Fibroblast of the aortic adventitia (primary cell): ENCODE results near the gene TACSTD2. TPM values are rescaled to one million over a fixed set of nuclear protein-coding genes. Genes with fewer than 3 reads are reported as not detected.
"Not testable (repeated sequence)": the region's sequence is repeated elsewhere in the genome, so short reads cannot be mapped to it uniquely, and the experiment has no call there.

ENCODE experiments used
- DNase-seq: peaks from one replicate; pipeline ENCODE4 v3.0.0-alpha.2; 2010; ENCODE audit warnings: low read depth
- H3K4me3 ChIP-seq: 2 replicates; pipeline ENCODE4 v1.5.1; 2011; ENCODE audit warnings: low read depth, mild to moderate bottlenecking, control low read depth, low read length, moderate library complexity
- total RNA-seq: library from RNA; depleted of rRNA; stranded (reverse); fragments of >200 nt; gene quantifications from 2 replicates; pipeline ENCODE4 v1.2.3, GENCODE V29; 2012; ENCODE audit warnings: low replicate concordance
- TF ChIP-seq, protein P1 (sequence below): IDR thresholded peaks from 2 replicates; pipeline ENCODE4 v1.5.1; 2011; ENCODE audit warnings: mild to moderate bottlenecking, low read length, control low read depth, inconsistent platforms; ENCODE audit not compliant: insufficient read depth

TACSTD2 gene
- total RNA-seq, 1 donor, result 0.36 TPM

- DNase-seq, result no peak
- no peak overlapping the region for H3K4me3 ChIP-seq
- TF ChIP-seq, protein P1, sequence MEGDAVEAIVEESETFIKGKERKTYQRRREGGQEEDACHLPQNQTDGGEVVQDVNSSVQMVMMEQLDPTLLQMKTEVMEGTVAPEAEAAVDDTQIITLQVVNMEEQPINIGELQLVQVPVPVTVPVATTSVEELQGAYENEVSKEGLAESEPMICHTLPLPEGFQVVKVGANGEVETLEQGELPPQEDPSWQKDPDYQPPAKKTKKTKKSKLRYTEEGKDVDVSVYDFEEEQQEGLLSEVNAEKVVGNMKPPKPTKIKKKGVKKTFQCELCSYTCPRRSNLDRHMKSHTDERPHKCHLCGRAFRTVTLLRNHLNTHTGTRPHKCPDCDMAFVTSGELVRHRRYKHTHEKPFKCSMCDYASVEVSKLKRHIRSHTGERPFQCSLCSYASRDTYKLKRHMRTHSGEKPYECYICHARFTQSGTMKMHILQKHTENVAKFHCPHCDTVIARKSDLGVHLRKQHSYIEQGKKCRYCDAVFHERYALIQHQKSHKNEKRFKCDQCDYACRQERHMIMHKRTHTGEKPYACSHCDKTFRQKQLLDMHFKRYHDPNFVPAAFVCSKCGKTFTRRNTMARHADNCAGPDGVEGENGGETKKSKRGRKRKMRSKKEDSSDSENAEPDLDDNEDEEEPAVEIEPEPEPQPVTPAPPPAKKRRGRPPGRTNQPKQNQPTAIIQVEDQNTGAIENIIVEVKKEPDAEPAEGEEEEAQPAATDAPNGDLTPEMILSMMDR, result no peak
Observed at GRCh38 chr1:58568911-58569310, 8.1 kb downstream of the TACSTD2 start.

DNA sequence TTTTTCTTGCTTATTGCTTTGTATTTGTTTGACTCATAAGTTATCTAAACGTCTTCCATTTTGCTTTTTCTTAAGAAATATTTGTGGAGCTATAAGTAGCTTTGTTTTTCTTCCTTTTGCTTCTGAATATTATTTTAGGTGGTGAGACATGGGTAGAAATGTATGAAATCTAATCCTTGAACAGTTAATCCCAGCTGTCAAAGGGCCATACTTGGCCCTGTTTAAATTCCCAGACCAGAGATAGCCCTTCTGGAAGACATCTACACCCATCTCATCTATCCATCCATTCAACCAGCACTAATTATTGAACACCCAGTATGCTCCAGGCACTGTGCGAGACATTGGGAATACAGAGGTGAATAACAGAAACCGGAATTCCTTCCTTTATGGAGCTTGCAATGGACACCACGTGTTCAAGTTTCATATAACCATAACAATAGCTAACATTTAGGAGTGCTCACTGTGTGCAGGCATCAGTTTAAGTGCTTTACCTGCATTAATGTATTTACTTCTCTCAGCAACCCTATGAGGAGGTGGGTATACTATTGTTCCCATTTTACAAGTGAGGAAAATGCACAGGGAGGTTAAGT, 8.7 kb downstream of the TACSTD2 start:
- TF ChIP-seq, protein P1, result no peak
- DNase-seq, result no peak
- no peak overlapping the region for H3K4me3 ChIP-seq

- H3K4me3 ChIP-seq, result no peak overlapping the region
- DNase-seq, result no peak
- TF ChIP-seq, protein P1, result no peak
Observed at GRCh38 chr1:58566339-58566738, 10.7 kb downstream of the TACSTD2 start.

GRCh38 chr1:58563715-58564114, 13.3 kb downstream of the TACSTD2 start:
- H3K4me3 ChIP-seq, DNase-seq: not testable (repeated sequence)

GRCh38 chr1:58561633-58562032, 15.4 kb downstream of the TACSTD2 start:
- no peak for DNase-seq
- no peak overlapping the region for H3K4me3 ChIP-seq
- TF ChIP-seq, protein P1, result no peak

GRCh38 chr1:58555393-58555792, 21.7 kb downstream of the TACSTD2 start:
- DNase-seq, result no peak
- no peak overlapping the region for H3K4me3 ChIP-seq
- TF ChIP-seq, protein P1, result no peak

DNA sequence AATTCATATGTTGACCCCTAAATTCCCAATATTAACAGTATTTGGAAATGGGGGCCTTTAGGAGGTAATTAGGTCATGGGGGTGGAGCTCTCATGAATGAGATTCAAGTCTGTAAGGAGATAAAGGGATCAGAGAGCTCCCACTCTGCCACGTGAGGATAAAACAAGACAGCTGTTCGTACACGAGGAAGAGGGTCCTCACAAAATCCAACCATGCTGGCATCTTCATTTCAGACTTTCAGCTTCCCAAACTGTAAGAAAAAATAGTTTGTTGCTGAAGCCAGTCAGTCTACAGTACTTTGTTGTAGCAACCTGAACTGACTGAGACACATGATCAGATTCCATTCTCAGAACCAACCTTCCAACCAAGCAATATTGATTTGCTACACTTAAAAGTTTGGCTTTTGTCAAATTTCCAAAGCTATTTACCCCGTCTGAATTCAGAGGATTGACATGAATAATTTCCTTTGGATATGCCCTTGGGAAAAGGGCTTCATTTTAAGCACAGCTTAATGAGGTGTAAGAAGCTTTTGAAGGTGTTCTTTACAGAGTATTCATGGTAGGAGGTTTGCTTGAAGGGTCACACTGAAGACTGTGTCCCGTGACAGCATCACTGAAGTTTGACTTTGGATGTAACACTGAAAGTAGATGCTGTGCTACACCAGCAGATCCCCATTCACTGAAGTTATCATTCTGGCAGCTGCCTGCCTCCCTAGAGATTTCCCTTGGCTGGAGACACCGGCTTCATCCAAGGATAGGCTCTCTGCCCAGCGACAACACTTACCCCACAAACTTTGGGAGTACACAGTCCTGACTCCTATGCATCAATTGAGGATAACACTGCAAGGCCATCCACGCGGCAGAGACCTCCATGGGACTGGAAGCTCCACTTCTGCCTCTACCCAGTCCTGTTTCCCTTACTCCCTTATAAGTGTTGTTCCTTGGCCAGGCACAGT, 25.6 kb downstream of the TACSTD2 start:
- H3K4me3 ChIP-seq, result no peak overlapping the region
- DNase-seq, result no peak
- TF ChIP-seq, protein P1, result no peak

GRCh38 chr1:58549291-58549690, 27.8 kb downstream of the TACSTD2 start:
- not testable (repeated sequence) for DNase-seq, H3K4me3 ChIP-seq
